GM12892 (cell line): Measurements from ENCODE around the gene TIMM23.

Experiments used
- DNase-seq: peaks from one replicate; pipeline ENCODE4 v3.0.0; 2011; ENCODE audit not compliant: insufficient read length
- FAIRE-seq: peaks from 2 replicates; lab custom pipeline; 2011; peaks lifted over from hg19 to GRCh38; lab: Jason Lieb, UNC
- POLR2A ChIP-seq: IDR thresholded peaks from 2 replicates; pipeline ENCODE4 v1.6.1; 2011; ENCODE audit warnings: low read depth, low read length, control low read depth
- POLR2AphosphoS5 ChIP-seq: IDR thresholded peaks from 2 replicates; pipeline ENCODE4 v1.6.1; 2011; ENCODE audit warnings: low read depth, low read length, control low read depth
- TAF1 ChIP-seq: IDR thresholded peaks from 2 replicates; pipeline ENCODE4 v1.6.1; 2011; ENCODE audit warnings: low read depth, mild to moderate bottlenecking, control low read depth, low read length, borderline replicate concordance

TIMM23 gene

GRCh38 chr10:46022978-46023702 lies 50.9 kb downstream of the TIMM23 start:
- no peak for FAIRE-seq
- peak; percentile 71 for DNase-seq
- TF ChIP-seq POLR2A (peak; percentile 61; the same call in 1 of the 2 replicates), POLR2AphosphoS5 (peak; percentile 45; the same call in 1 of the 2 replicates), TAF1 (no peak)

GRCh38 chr10:46024948-46025347 lies 52.7 kb downstream of the TIMM23 start:
- FAIRE-seq, result no peak
- TF ChIP-seq TAF1, result no peak
- no peak for TF ChIP-seq POLR2AphosphoS5
- TF ChIP-seq POLR2A, result no peak
- no peak for DNase-seq

DNA sequence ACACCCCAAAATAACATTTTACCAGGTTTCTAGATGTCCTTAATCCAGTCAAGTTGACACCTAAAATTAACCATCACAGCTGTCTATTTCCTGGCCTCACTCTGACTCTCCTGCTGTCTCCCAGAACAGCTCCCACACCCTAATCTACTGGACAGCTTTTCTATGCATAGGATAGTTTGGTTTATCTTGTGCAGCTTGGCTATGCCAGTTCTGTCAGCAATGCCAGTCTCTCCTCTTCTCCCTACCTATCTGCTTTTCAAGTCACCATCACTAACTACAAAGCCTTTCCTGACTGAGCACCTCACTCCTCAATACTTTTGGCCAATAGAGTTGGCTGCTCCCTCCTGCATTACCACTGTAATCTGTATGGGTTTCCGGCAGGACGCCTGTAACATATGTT lies 53.1 kb downstream of the TIMM23 start:
- TF ChIP-seq TAF1 (no peak), POLR2A (no peak), POLR2AphosphoS5 (no peak)
- FAIRE-seq (no peak), DNase-seq (no peak)

GRCh38 chr10:46026106-46026505 lies 53.8 kb downstream of the TIMM23 start:
- no peak for TF ChIP-seq TAF1
- no peak for TF ChIP-seq POLR2A
- no peak for TF ChIP-seq POLR2AphosphoS5
- FAIRE-seq, result no peak
- no peak for DNase-seq

GRCh38 chr10:46028584-46029460 lies 56.5 kb downstream of the TIMM23 start:
- TF ChIP-seq TAF1, result no peak
- TF ChIP-seq POLR2AphosphoS5, result no peak
- TF ChIP-seq POLR2A, result no peak
- DNase-seq, result no peak
- FAIRE-seq, result no peak

GRCh38 chr10:46029461-46030030 lies 57.3 kb downstream of the TIMM23 start:
- DNase-seq, result no peak

GRCh38 chr10:46030091-46030937 lies 58.0 kb downstream of the TIMM23 start, which contains the start of gene NCOA4:
Gene NCOA4, minus strand, starts transcription at chr10:46030623. Its CDS starts 13,943 bp downstream, at chr10:46016680.
- FAIRE-seq (no peak), DNase-seq (peak; percentile 92)
- peak; percentile 84; the same call in 1 of the 2 replicates for TF ChIP-seq TAF1
- peak; percentile 94 for TF ChIP-seq POLR2AphosphoS5
- peak; percentile 97 for TF ChIP-seq POLR2A

More at GRCh38 chr10:46029461-46030030, 57.3 kb downstream of the TIMM23 start:
- no peak for TF ChIP-seq POLR2A
- no peak for TF ChIP-seq TAF1
- TF ChIP-seq POLR2AphosphoS5, result no peak
- FAIRE-seq, result no peak

DNA sequence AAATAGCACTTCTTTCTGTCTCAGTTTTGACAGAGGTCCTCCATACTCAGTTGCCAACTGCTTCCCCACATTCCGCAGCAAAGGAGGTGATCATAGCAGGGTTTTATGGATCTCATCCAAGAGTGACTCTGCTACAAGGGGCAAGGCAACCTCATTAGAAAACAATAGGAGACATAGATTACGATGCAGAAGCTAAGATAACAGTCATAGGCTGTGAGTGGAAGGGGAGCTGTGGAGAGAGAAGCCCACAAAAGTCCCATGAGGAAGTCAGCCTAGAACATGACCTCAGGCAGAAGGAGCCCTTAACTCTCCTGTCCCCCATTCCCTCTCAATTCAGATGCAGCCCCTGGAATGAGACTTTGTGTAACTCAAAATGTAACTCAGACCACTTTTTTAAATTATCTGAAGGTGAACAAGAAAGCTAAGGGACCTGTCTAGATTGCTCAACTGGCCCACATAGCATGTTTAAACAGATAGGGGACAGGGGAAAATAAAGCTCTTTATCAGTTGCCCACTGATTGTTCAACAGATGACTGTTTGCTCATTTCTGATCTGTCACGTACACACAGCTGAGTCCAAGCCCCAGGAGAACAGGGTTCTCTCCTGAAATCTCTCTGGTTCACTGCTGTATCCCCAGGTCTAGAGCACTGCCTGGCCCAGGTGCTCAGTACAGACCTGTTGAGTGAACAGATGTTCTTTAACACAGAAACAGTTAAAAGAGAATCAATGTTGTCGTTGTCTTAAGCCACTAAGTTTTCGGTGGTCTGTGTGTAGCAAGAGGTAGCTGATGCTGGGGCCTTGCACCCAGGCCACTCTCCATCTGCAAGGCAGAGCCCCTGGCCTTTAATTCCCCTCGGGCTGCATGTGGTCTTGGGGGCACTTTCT lies 59.6 kb downstream of the TIMM23 start:
- DNase-seq, result no peak
- no peak for FAIRE-seq
- no peak for TF ChIP-seq POLR2A
- no peak for TF ChIP-seq POLR2AphosphoS5
- TF ChIP-seq TAF1, result no peak

- DNase-seq (no peak), FAIRE-seq (no peak)
- TF ChIP-seq POLR2A (no peak), TAF1 (no peak), POLR2AphosphoS5 (no peak)
Observed at GRCh38 chr10:46033602-46034011, 61.3 kb downstream of the TIMM23 start.
